ENCODE results near the gene MMEL1. TPM values are rescaled to one million over a fixed set of nuclear protein-coding genes. Genes with fewer than 3 reads are reported as not detected.

Gene MMEL1
- polyA plus RNA-seq, 4 donors, result 7.6 to 35.4 (median 22.7) TPM

DNA sequence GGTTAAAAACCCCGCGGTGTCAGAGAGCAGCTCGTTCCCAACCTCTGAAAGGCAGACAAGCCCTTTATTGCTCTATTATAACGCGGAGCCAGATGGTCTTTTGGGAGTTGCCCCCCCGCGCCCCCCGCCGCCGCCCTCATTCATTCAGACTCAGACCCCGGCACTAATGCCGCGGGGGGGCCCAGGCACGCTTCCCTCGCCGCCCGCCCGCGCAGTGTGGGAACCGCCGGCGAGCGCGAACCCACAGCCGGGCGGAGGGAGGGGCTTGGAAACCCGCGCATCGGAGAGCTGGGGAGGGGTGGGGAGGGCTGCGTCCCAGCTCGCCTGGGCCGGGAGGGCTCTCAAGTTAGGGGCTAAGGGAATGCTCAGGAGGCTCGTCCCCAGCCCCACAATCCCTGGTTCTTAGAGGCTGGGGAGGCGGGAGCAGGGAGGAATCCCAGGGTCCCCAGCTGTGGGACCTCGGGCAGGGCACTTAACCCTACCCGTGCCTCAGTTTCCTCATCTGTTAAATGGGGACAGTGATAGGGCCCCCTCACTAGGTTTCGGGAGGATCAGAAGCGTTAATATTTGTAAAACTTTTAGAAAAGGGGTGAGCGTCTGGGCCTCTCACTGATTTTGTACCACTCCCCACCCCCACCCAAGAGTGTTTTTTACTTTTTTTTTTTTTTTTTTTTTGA is 91.9 kb downstream of the MMEL1 start:
- H3K9me3 ChIP-seq (ENCODE audit: control insufficient read depth in 2 of 2, insufficient read depth in 1 of 2, low read depth in 1 of 2, low read length in 1 of 2), result no peaks in the 10 kb centered on the region
- 11% methylated on average over 35 to 39 of the region's 39 CpGs for WGBS, 3 donors
- H3K27me3 ChIP-seq (ENCODE audit: control insufficient read depth in 3 of 3, insufficient read depth in 3 of 3, low read length in 3 of 3), result peaks cover 0 to 17% (median 5%) of the 10 kb centered on the region in 3 donors
- no peak for FAIRE-seq
- H3K4me1 ChIP-seq (ENCODE audit: control insufficient read depth in 3 of 3, insufficient read depth in 2 of 3, low read depth in 1 of 3, low read length in 2 of 3), result peaks cover 0 to 48% (median 7%) of the 10 kb centered on the region in 3 donors
- DNase-seq, result peak in 1 of 2 donors; percentile 27
- H3K4me3 ChIP-seq (ENCODE audit: low read depth in 1 of 3, low read length in 3 of 3), result no peak overlapping the region
- H3K36me3 ChIP-seq (ENCODE audit: control insufficient read depth in 3 of 3, insufficient read depth in 2 of 3, low read depth in 1 of 3, low read length in 3 of 3), result no peaks in the 10 kb centered on the region
- H3K27ac ChIP-seq (ENCODE audit: low read depth in 1 of 3, low read length in 2 of 3), result no peak overlapping the region

Other genes starting within 250 kb of the MMEL1 start
- 10 to 100 TPM in 1 of 4 donors, 1 to 10 TPM in 3; 1.1 to 10.6 (median 2.8) TPM for gene MORN1, start 241.5 kb downstream of the MMEL1 start, polyA plus RNA-seq
- 100 to 1,000 TPM in 2 of 4 donors, 10 to 100 TPM in 2; 70.0 to 140 (median 88.7) TPM for gene RER1, start 241.2 kb downstream of the MMEL1 start, polyA plus RNA-seq
- 10 to 100 TPM; 11.9 to 22.4 (median 16.9) TPM for gene PEX10, start 220.5 kb downstream of the MMEL1 start, polyA plus RNA-seq
- 1 to 10 TPM in 3 of 4 donors, under 1 TPM in 1; 0.22 to 7.1 (median 1.1) TPM for gene PLCH2, start 156.7 kb downstream of the MMEL1 start, polyA plus RNA-seq
- gene PANK4, start 106.4 kb downstream of the MMEL1 start, polyA plus RNA-seq, result 10 to 100 TPM; 14.8 to 21.7 (median 18.8) TPM
- under 1 TPM in 2 of 4 donors, not detected in 2; 0.19 to 0.30 TPM for gene HES5, start 102.8 kb downstream of the MMEL1 start, polyA plus RNA-seq
- 100 to 1,000 TPM; 164 to 398 (median 326) TPM for gene TNFRSF14, start 76.6 kb downstream of the MMEL1 start, polyA plus RNA-seq
- 100 to 1,000 TPM in 1 of 4 donors, 10 to 100 TPM in 3; 28.9 to 126 (median 47.2) TPM for gene PRXL2B, start 46.2 kb downstream of the MMEL1 start, polyA plus RNA-seq
- 1 to 10 TPM in 1 of 4 donors, under 1 TPM in 1, not detected in 2; 0.22 to 1.9 TPM for gene TTC34, start 168.7 kb upstream of the MMEL1 start, polyA plus RNA-seq